Measurements from ENCODE around the gene USH2A.

USH2A gene

DNA sequence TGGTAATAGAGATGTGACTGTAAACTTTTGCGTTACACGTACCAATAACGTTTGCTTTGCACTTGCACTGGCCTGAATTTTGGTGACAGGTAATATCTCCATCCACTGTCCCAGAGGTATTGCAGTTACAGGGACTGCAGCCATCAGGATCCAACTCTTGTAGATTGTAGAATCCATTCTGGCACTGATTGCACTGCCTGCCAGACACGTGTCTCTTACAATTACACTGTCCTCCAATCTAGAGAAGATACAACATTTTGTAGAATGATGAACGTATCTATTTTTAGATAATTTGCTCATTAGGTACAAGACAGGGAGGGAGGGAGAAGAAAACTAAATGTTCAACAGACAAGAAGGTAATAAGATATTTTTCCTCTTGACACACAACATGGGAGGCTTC, 172.4 kb downstream of the USH2A start:
- no peak for DNase-seq (ENCODE audit: low read depth)
- TF ChIP-seq, protein P1, sequence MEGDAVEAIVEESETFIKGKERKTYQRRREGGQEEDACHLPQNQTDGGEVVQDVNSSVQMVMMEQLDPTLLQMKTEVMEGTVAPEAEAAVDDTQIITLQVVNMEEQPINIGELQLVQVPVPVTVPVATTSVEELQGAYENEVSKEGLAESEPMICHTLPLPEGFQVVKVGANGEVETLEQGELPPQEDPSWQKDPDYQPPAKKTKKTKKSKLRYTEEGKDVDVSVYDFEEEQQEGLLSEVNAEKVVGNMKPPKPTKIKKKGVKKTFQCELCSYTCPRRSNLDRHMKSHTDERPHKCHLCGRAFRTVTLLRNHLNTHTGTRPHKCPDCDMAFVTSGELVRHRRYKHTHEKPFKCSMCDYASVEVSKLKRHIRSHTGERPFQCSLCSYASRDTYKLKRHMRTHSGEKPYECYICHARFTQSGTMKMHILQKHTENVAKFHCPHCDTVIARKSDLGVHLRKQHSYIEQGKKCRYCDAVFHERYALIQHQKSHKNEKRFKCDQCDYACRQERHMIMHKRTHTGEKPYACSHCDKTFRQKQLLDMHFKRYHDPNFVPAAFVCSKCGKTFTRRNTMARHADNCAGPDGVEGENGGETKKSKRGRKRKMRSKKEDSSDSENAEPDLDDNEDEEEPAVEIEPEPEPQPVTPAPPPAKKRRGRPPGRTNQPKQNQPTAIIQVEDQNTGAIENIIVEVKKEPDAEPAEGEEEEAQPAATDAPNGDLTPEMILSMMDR (IDR thresholded peaks at IDR 0.05; ENCODE audit: low read depth, low read length, missing control alignments) = no peak
- no peak overlapping the region for H3K4me3 ChIP-seq (ENCODE audit: low read depth, low read length)
- in situ Hi-C loops (cut with HindIII; ENCODE audit: low sequenced_read_pairs) = no loop called here

DNA sequence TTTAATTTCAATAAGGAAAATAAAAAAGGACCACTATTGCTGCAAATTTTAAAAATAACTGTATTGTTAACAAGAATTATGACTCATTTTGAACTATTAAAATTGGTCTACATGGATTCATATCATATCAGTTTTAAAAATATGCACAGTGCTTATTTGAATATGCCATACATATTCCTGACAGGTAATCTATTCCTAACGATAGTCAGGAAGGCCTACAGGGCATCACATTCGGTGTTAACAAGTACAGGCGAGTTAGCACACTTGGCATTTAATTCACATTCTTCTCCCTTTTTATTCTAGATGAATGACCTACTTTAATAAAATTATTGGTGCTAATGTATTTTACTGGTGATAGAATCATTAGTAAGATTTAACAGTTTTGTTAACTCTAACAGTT, 174.6 kb downstream of the USH2A start:
- TF ChIP-seq, protein P1 (IDR thresholded peaks at IDR 0.05; ENCODE audit: low read depth, low read length, missing control alignments) = no peak
- no peak for DNase-seq (ENCODE audit: low read depth)
- no peak overlapping the region for H3K4me3 ChIP-seq (ENCODE audit: low read depth, low read length)
- in situ Hi-C loops (cut with HindIII; ENCODE audit: low sequenced_read_pairs) = no loop called here

DNA sequence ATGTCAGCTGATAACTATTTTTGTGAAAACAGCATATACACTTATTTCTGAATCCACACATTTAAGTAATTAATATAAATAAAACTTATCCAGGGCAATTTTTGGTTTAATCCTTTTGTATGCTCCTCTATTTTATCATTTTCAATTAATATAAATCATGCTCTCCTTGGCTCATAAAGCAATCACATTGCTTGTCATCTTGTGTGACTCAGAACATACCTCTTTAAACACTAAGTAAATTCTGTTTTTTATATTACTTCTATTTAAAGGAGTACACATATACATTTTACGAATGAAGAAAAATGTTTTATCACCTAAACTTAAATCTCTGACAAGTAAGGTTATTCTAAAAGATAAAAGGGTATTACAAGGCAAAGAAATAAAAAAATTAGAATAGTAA, 175.3 kb downstream of the USH2A start:
- TF ChIP-seq, protein P1 (IDR thresholded peaks at IDR 0.05; ENCODE audit: low read depth, low read length, missing control alignments) = no peak

DNA sequence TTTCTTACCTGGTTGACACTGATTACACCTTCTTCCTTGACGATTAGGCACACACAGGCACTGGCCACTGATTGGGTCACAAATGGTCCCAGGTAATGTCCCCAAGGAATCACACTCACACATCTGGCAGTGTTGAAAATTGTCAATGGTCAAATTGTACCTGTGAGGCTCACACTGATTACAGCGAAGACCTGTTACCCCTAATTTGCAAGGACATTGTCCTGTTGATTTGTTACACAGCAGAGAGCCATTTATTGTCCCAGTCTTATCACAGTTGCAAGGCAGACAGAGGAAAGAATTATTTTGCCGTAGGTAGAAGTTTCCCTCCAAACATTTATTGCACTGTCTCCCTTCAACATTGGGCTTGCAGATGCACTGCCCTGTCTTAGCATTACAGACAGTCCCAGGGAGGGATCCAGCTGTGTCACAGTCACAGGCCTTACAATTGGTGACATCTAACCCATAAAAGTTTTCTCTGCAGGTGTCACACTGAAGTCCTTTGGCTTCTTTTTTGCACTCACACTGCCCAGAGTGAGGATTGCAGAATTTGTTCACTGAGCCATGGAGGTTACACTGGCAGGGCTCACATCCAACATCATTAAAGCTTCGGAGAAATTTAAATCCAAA, 176.6 kb downstream of the USH2A start:
- DNase-seq (ENCODE audit: low read depth) = no peak
- in situ Hi-C loops (cut with HindIII; ENCODE audit: low sequenced_read_pairs) = no loop called here
- TF ChIP-seq, protein P1 (IDR thresholded peaks at IDR 0.05; ENCODE audit: low read depth, low read length, missing control alignments) = no peak
- H3K4me3 ChIP-seq (ENCODE audit: low read depth, low read length) = no peak overlapping the region

More for the DNA sequence above, 175.3 kb downstream of the USH2A start:
- no peak for DNase-seq (ENCODE audit: low read depth)
- in situ Hi-C loops (cut with HindIII; ENCODE audit: low sequenced_read_pairs) = no loop called here
- H3K4me3 ChIP-seq (ENCODE audit: low read depth, low read length) = no peak overlapping the region

DNA sequence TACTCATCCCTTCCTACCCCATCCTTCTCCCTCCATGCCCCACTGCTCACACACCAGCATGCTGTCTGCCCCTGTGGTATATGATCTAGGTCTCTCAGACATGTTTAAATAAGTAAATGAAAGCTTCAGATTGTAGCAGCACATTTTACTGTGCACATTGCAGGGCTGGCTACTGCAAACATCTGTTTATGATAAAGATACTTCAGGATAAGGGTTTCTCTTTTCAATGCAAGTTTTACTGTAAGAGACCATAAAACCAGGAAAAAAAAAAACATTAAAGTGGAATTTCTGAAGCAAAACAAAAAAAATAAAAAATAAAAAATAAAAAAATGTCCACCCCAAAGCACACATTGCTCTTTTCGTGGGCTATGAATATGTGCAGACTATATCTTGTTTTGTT, 184.4 kb downstream of the USH2A start:
- TF ChIP-seq, protein P1 (IDR thresholded peaks at IDR 0.05; ENCODE audit: low read depth, low read length, missing control alignments) = no peak
- in situ Hi-C loops (cut with HindIII; ENCODE audit: low sequenced_read_pairs) = no loop called here
- DNase-seq (ENCODE audit: low read depth) = no peak
- H3K4me3 ChIP-seq (ENCODE audit: low read depth, low read length) = no peak overlapping the region

DNA sequence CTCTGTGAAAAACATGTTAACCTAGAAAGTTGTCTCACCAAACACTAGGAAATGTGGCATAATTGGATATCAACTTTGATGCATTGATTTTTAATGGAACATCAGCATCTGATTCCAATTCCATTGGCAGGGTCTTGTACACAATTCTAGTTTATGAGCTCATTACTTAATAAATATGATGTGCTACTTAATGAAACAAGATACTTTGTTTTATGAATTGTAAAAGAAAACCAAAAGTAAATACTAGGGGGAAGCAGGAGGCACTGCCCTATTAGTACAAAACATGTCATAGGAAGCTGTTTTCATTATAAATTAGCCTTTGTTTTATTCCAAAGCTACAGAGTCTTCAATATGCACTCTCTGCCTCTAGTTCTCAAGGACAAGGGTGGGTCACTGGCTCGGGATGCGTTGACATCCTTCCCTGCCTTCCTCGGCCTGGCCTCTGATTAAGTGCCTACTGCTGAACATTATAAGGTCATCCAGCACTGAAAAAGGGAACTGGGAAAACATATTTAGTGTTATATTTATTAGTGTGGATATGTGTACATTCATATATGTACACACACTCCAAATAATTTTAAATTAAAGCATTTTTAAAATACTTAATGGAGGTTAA, 185.2 kb downstream of the USH2A start:
- no peak overlapping the region for H3K4me3 ChIP-seq (ENCODE audit: low read depth, low read length)
- no peak for DNase-seq (ENCODE audit: low read depth)
- TF ChIP-seq, protein P1 (IDR thresholded peaks at IDR 0.05; ENCODE audit: low read depth, low read length, missing control alignments) = no peak
- in situ Hi-C loops (cut with HindIII; ENCODE audit: low sequenced_read_pairs) = no loop called here
